ENCODE data around the gene COPS9.

GRCh38 chr2:240126731-240127130 lies 9.4 kb downstream of the COPS9 start:
- TF ChIP-seq, protein P1, sequence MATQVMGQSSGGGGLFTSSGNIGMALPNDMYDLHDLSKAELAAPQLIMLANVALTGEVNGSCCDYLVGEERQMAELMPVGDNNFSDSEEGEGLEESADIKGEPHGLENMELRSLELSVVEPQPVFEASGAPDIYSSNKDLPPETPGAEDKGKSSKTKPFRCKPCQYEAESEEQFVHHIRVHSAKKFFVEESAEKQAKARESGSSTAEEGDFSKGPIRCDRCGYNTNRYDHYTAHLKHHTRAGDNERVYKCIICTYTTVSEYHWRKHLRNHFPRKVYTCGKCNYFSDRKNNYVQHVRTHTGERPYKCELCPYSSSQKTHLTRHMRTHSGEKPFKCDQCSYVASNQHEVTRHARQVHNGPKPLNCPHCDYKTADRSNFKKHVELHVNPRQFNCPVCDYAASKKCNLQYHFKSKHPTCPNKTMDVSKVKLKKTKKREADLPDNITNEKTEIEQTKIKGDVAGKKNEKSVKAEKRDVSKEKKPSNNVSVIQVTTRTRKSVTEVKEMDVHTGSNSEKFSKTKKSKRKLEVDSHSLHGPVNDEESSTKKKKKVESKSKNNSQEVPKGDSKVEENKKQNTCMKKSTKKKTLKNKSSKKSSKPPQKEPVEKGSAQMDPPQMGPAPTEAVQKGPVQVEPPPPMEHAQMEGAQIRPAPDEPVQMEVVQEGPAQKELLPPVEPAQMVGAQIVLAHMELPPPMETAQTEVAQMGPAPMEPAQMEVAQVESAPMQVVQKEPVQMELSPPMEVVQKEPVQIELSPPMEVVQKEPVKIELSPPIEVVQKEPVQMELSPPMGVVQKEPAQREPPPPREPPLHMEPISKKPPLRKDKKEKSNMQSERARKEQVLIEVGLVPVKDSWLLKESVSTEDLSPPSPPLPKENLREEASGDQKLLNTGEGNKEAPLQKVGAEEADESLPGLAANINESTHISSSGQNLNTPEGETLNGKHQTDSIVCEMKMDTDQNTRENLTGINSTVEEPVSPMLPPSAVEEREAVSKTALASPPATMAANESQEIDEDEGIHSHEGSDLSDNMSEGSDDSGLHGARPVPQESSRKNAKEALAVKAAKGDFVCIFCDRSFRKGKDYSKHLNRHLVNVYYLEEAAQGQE (IDR thresholded peaks at IDR 0.05; ENCODE audit: unreplicated experiment): no peak
- TF ChIP-seq CREB1 (CRISPR knock-in tag; IDR thresholded peaks at IDR 0.05; ENCODE audit: low read depth) (no peak), CTCF (conservative IDR thresholded peaks at IDR 0.05; ENCODE audit: low read depth in 2 of 2) (no peak), POLR2AphosphoS5 (IDR thresholded peaks at IDR 0.05; ENCODE audit: low read depth) (no peak), ZNF331 (CRISPR knock-in tag; IDR thresholded peaks at IDR 0.05; ENCODE audit: low read depth) (no peak), EZH2phosphoT487 (IDR thresholded peaks at IDR 0.05; ENCODE audit: unreplicated experiment) (no peak), EZH2 (IDR thresholded peaks at IDR 0.05; ENCODE audit: low read depth, unreplicated experiment) (no peak), STAT1 (IDR thresholded peaks at IDR 0.05; ENCODE audit: unreplicated experiment) (no peak), NANOG (IDR thresholded peaks at IDR 0.05; ENCODE audit: borderline replicate concordance) (no peak), JUNB (IDR thresholded peaks at IDR 0.05; ENCODE audit: unreplicated experiment) (no peak), ETS1 (IDR thresholded peaks at IDR 0.05) (no peak), ZNF114 (CRISPR knock-in tag; IDR thresholded peaks at IDR 0.05) (no peak)
- TF ChIP-seq, protein P2, sequence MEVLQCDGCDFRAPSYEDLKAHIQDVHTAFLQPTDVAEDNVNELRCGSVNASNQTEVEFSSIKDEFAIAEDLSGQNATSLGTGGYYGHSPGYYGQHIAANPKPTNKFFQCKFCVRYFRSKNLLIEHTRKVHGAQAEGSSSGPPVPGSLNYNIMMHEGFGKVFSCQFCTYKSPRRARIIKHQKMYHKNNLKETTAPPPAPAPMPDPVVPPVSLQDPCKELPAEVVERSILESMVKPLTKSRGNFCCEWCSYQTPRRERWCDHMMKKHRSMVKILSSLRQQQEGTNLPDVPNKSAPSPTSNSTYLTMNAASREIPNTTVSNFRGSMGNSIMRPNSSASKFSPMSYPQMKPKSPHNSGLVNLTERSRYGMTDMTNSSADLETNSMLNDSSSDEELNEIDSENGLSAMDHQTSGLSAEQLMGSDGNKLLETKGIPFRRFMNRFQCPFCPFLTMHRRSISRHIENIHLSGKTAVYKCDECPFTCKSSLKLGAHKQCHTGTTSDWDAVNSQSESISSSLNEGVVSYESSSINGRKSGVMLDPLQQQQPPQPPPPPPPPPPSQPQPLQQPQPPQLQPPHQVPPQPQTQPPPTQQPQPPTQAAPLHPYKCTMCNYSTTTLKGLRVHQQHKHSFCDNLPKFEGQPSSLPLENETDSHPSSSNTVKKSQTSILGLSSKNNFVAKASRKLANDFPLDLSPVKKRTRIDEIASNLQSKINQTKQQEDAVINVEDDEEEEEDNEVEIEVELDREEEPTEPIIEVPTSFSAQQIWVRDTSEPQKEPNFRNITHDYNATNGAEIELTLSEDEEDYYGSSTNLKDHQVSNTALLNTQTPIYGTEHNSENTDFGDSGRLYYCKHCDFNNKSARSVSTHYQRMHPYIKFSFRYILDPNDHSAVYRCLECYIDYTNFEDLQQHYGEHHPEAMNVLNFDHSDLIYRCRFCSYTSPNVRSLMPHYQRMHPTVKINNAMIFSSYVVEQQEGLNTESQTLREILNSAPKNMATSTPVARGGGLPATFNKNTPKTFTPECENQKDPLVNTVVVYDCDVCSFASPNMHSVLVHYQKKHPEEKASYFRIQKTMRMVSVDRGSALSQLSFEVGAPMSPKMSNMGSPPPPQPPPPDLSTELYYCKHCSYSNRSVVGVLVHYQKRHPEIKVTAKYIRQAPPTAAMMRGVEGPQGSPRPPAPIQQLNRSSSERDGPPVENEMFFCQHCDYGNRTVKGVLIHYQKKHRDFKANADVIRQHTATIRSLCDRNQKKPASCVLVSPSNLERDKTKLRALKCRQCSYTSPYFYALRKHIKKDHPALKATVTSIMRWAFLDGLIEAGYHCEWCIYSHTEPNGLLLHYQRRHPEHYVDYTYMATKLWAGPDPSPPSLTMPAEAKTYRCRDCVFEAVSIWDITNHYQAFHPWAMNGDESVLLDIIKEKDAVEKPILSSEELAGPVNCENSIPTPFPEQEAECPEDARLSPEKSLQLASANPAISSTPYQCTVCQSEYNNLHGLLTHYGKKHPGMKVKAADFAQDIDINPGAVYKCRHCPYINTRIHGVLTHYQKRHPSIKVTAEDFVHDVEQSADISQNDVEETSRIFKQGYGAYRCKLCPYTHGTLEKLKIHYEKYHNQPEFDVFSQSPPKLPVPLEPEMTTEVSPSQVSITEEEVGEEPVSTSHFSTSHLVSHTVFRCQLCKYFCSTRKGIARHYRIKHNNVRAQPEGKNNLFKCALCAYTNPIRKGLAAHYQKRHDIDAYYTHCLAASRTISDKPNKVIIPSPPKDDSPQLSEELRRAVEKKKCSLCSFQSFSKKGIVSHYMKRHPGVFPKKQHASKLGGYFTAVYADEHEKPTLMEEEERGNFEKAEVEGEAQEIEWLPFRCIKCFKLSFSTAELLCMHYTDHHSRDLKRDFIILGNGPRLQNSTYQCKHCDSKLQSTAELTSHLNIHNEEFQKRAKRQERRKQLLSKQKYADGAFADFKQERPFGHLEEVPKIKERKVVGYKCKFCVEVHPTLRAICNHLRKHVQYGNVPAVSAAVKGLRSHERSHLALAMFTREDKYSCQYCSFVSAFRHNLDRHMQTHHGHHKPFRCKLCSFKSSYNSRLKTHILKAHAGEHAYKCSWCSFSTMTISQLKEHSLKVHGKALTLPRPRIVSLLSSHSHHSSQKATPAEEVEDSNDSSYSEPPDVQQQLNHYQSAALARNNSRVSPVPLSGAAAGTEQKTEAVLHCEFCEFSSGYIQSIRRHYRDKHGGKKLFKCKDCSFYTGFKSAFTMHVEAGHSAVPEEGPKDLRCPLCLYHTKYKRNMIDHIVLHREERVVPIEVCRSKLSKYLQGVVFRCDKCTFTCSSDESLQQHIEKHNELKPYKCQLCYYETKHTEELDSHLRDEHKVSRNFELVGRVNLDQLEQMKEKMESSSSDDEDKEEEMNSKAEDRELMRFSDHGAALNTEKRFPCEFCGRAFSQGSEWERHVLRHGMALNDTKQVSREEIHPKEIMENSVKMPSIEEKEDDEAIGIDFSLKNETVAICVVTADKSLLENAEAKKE (CRISPR knock-in tag; IDR thresholded peaks at IDR 0.05): no peak

All from GM23338 (cell line).